MG63 (cell line): ENCODE measurements around the gene C10orf143. TPM values are rescaled to one million over a fixed set of nuclear protein-coding genes. Genes with fewer than 3 reads are reported as not detected.

Experiments
- DNase-seq: peaks from one replicate; pipeline ENCODE4 v3.0.0-alpha.2; 2020
- H3K27me3 ChIP-seq: fragments of 250-450 bp; sonication (Bioruptor Pico); 2 replicates; pipeline ENCODE4 v1.5.1; 2020; ENCODE audit warnings: mild to moderate bottlenecking, moderate library complexity
- H3K36me3 ChIP-seq: fragments of 250-450 bp; sonication (Bioruptor Pico); 2 replicates; pipeline ENCODE4 v1.5.1; 2020; ENCODE audit warnings: mild to moderate bottlenecking, moderate library complexity
- H3K4me3 ChIP-seq: fragments of 250-450 bp; sonication (Bioruptor Pico); 2 replicates; pipeline ENCODE4 v1.5.1; 2020; ENCODE audit warnings: mild to moderate bottlenecking, moderate library complexity
- H3K9me3 ChIP-seq: fragments of 250-450 bp; sonication (Bioruptor Pico); 2 replicates; pipeline ENCODE4 v1.5.1; 2020; ENCODE audit warnings: mild to moderate bottlenecking, moderate library complexity
- total RNA-seq: library from RNA; depleted of rRNA; stranded (reverse); fragments of >200 nt; shearing (Covaris generic); gene quantifications from 2 replicates; pipeline ENCODE4 v1.2.3, GENCODE V29; 2014; ENCODE audit warnings: low replicate concordance; rRNA removed

The C10orf143 gene
- total RNA-seq, 1 experiment from 2014 or later: 3.6 TPM

GRCh38 chr10:130016993-130017630 lies 93.5 kb downstream of the C10orf143 start:
- no peak for DNase-seq
- Histone ChIP-seq H3K36me3 (no peaks in the 10 kb centered on the region), H3K9me3 (no peaks in the 10 kb centered on the region), H3K27me3 (no peaks in the 10 kb centered on the region), H3K4me3 (no peak overlapping the region)

- Histone ChIP-seq H3K36me3 (no peaks in the 10 kb centered on the region), H3K27me3 (no peaks in the 10 kb centered on the region), H3K4me3 (no peak overlapping the region), H3K9me3 (no peaks in the 10 kb centered on the region)
- DNase-seq: no peak
Measured at GRCh38 chr10:130016095-130016494, 94.5 kb downstream of the C10orf143 start.

GRCh38 chr10:130015075-130015695 lies 95.4 kb downstream of the C10orf143 start:
- no peak for DNase-seq

GRCh38 chr10:130014263-130015074 lies 96.2 kb downstream of the C10orf143 start:
- H3K36me3 ChIP-seq: no peaks in the 10 kb centered on the region
- no peaks in the 10 kb centered on the region for H3K27me3 ChIP-seq
- DNase-seq: no peak
- no peak overlapping the region for H3K4me3 ChIP-seq
- H3K9me3 ChIP-seq: no peaks in the 10 kb centered on the region

More at GRCh38 chr10:130015075-130015695, 95.4 kb downstream of the C10orf143 start:
- no peaks in the 10 kb centered on the region for H3K27me3 ChIP-seq
- H3K36me3 ChIP-seq: no peaks in the 10 kb centered on the region
- H3K4me3 ChIP-seq: no peak overlapping the region
- no peaks in the 10 kb centered on the region for H3K9me3 ChIP-seq

Other genes with a start within 250 kb of the C10orf143 start
- 3.1 and 3.4 TPM in 2 replicates for gene EBF3, start 146.6 kb downstream of the C10orf143 start, total RNA-seq
- gene GLRX3, start 25.6 kb upstream of the C10orf143 start, total RNA-seq: 369 and 2,100 TPM in 2 replicates